ENCODE data around the gene FAM118A.
"Not testable (repeated sequence)": the region's sequence is repeated elsewhere in the genome, so short reads cannot be mapped to it uniquely, and the experiment has no call there.

FAM118A gene

DNA sequence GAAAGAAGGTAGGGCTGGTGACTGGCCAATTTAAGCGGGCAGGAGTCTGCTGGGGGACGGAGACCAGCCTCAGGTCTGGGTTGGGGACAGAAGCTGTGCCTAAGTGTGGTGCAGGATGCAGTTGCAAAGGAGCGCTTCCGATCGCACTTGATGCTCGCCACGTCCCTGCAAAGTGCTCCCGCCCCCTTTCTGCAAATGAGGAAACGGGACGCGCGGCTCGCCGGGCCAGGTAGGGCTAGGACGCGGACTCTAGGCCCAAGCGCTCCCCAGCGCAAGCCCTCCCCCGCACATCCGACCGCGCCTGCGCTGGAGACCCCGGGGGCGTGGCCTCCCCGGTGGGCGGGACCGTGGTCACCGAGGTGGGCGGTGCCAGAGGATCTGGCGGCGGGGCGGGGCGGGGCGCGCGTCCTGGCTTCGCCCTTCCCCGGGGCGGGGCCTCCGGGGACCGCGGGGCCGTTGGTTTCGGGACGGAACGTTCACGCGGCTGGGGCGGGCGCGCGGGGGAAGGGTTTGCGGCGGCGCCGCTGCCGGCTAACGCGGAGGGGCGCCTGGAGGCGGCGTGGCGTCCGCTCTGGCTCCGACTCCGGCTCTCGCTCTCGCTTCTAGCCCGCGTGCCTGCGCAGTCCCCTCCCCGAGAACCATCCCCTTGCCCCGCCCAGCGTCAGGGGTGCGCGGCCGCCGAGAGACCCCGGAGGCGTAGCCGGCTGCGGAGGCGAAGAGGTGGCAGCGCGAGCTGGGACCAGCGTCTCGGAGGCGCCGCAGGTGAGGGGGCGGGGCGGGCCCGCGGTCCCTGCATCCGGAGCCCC, at the start of gene FAM118A:
TSS of gene FAM118A (plus strand) at position 513 of the 806 bp plus-strand sequence. CDS start 12,446 bp downstream, outside the sequence.
- peak; percentile 98 for DNase-seq

GRCh38 chr22:45260395-45260759, 49.4 kb upstream of the FAM118A start:
- DNase-seq = not testable (repeated sequence)

- DNase-seq = no peak
These were observed 48.2 kb upstream of the FAM118A start for GRCh38 chr22:45261407-45262088.

GRCh38 chr22:45262195-45262930, 47.4 kb upstream of the FAM118A start:
- DNase-seq = no peak

- DNase-seq = no peak
These were observed 46.7 kb upstream of the FAM118A start for GRCh38 chr22:45262931-45263462.

GRCh38 chr22:45263463-45264269, 46.1 kb upstream of the FAM118A start:
- DNase-seq = peak; percentile 80

DNA sequence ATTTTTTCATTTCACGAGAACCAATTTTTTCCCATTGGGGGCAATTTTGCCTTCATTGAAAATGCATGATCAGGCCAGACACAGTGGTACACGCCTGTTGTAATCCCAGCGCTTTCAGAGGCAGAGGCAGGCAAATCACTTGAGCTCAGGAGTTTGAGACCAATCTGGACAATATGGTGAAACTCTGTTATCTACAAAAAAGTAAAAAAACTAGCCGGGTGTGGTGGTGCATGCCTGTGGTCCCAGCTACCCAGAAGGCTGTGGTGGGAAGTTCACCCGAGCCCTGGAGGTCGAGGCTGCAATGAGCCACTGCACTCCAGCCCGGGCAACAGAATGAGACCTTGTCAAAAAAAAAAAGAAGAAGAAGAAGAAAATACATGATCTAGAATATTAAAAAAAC, 44.2 kb upstream of the FAM118A start:
- no peak for DNase-seq

- peak; percentile 60 for DNase-seq
These were observed 41.4 kb upstream of the FAM118A start for GRCh38 chr22:45268167-45268957.

GRCh38 chr22:45268958-45269844, 40.5 kb upstream of the FAM118A start:
- peak; percentile 92 for DNase-seq

DNA sequence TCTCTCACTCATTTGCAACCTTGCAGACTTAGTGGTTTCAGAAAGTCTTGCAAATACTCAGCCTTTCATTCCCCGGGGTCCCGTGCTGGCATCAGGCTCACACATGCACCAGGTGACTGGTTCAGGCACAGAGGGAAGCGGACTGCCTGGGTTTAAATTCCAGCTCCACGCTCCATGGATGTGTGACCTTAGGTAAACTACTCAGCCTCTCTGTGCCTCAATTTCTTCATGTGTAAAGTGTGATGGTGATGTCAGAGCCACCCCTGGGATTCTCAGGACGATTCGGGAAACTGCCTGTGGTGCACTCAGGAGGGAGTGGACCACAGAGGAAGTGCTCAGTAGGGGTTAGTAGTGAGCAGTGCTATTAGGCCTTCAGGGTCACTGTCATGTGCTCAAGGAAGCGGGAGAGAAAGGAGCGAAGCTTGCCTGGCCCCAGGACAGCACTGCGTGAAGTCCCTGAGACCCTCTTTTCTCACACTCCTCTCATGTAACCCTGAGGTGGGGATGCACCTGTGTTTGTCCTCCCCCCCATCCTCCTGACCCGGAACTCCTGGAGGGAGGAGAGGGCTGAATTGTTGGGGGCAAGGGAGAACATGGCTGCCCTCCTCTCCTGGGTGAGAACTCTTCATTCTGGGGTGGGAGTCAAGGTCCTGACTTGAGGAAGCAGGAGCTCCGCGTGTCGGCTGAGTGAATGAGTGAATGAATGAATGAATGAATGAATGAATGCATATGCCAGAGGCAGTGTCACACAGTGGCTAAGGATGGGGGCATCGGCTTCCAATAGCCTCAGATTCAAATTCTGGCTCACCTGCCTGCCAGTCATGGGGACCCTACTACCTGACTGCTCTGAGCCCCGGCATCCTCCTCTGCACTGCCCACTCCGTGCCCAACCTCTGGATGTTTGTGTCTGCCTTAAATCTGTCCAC, 39.4 kb upstream of the FAM118A start:
- DNase-seq = no peak

DNA sequence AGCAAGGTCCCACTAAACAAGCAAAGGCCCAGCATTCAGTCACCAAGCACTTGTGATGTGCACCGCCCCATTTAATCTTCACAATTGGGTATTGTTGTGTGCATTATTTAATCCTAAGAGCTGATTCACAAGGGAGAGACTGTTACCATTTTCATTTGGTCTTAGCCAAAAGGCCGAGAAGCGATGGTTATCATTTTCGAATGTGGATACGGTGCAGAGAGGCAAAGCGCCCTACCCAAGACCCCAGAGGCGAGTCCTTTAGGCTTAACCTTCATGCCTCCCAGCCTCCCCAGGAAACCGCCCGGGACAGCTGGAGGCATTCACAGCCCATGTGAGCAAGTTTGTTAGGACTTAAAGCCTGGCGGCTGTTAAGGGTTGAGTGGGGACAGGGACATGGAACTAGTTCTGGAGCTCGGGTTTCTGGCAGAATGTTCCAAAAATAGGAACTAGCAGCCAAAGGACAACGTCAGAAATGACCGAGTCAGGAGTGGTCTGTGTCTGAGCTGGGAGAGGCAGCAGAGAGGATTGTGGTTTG, 38.0 kb upstream of the FAM118A start:
- peak; percentile 79 for DNase-seq

GRCh38 chr22:45272498-45272897, 37.2 kb upstream of the FAM118A start:
- DNase-seq = no peak

- DNase-seq = no peak
These were observed 36.2 kb upstream of the FAM118A start for GRCh38 chr22:45273452-45274075.

- no peak for DNase-seq
These were observed 33.1 kb upstream of the FAM118A start for GRCh38 chr22:45276507-45277105.

GRCh38 chr22:45277720-45278119, 32.0 kb upstream of the FAM118A start:
- not testable (repeated sequence) for DNase-seq

- DNase-seq = no peak
These were observed 31.6 kb upstream of the FAM118A start for GRCh38 chr22:45278125-45278524.

GRCh38 chr22:45280587-45280980, 29.1 kb upstream of the FAM118A start:
- DNase-seq = no peak

DNA sequence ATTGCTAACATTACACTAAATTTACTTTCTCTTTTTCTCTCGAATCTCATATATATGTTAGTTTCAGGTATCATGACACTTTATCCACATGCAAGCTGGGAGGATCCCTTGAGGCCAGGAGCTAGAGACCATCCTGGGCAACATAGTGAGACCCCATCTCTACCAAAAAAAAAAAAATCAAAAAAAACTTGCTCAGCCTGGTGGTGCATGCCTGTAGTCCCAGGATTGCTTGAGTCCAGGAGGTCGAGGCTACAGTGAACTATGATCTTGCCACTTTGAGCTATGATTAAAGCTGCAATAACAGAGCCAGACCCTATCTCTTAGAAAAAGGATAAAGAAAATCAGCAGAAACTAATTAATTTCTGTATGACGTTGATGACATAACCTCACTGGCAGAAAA, 28.7 kb upstream of the FAM118A start:
- DNase-seq = no peak
